WTC11 (cell line): ENCODE data around the gene LAMA5. TPM values are rescaled to one million over a fixed set of nuclear protein-coding genes. Genes with fewer than 3 reads are reported as not detected.
A peak's percentile ranks its signal among the peaks of the same experiment; 100 is the strongest.

Experiments
- ATAC-seq: fragments of 200-7000 bp; cut with Tn5 transposase; 2 replicates; pipeline ENCODE4 v1.10.0; 2021; ENCODE audit warnings: mild to moderate bottlenecking, moderate library complexity
- CTCF ChIA-PET: fragments of 300-600 bp; sonication (Branson Sonifier 250); formaldehyde crosslinking; loops from one replicate; lab custom pipeline; 2021; ENCODE audit warnings: antibody characterized with exemption; lab: Charles Lee
- POLR2A ChIA-PET: fragments of 350-600 bp; sonication (Branson Sonifier 250); formaldehyde crosslinking; loops from one replicate; lab custom pipeline; 2021; ENCODE audit warnings: antibody characterized with exemption; lab: Charles Lee
- DNase-seq: peaks from one replicate; pipeline ENCODE4 v3.0.0; 2021; ENCODE audit warnings: low spot score
- H3K27ac Mint-ChIP-seq: 2 replicates; pipeline ENCODE4 v1.8.0; 2021; ENCODE audit warnings: mixed read lengths
- H3K27me3 Mint-ChIP-seq: 2 replicates; pipeline ENCODE4 v1.8.0; 2021; ENCODE audit warnings: low read depth, mild to moderate bottlenecking, moderate library complexity, mixed read lengths
- H3K36me3 Mint-ChIP-seq: 2 replicates; pipeline ENCODE4 v1.8.0; 2021; ENCODE audit warnings: mixed read lengths
- H3K4me1 Mint-ChIP-seq: 2 replicates; pipeline ENCODE4 v1.8.0; 2022; ENCODE audit warnings: mixed read lengths
- H3K4me3 Mint-ChIP-seq: 2 replicates; pipeline ENCODE4 v1.8.0; 2021; ENCODE audit warnings: mild to moderate bottlenecking, moderate library complexity, mixed read lengths
- H3K9me3 Mint-ChIP-seq: 2 replicates; pipeline ENCODE4 v1.8.0; 2021; ENCODE audit warnings: mixed read lengths
- ELF4 ChIP-seq: sonication (generic); formaldehyde crosslinking; IDR thresholded peaks from 2 replicates; pipeline ENCODE4 v1.8.1; 2022; ENCODE audit warnings: low read depth, mild to moderate bottlenecking, moderate library complexity, missing genetic modification reagents
- ESRRA ChIP-seq: sonication (generic); formaldehyde crosslinking; IDR thresholded peaks from 2 replicates; pipeline ENCODE4 v1.8.1; 2022; ENCODE audit warnings: mild to moderate bottlenecking, missing genetic modification reagents, borderline replicate concordance
- GABPB1 ChIP-seq: sonication (generic); formaldehyde crosslinking; IDR thresholded peaks from 2 replicates; pipeline ENCODE4 v1.8.1; 2023; ENCODE audit warnings: mild to moderate bottlenecking, missing genetic modification reagents
- MAX ChIP-seq: sonication (generic); formaldehyde crosslinking; IDR thresholded peaks from 2 replicates; pipeline ENCODE4 v1.8.0; 2022; ENCODE audit warnings: mild to moderate bottlenecking, missing genetic modification reagents
- MXD4 ChIP-seq: fragments of 250-450 bp; sonication (Bioruptor Pico); IDR thresholded peaks from 2 replicates; pipeline ENCODE4 v1.8.0; 2021; ENCODE audit warnings: mild to moderate bottlenecking, moderate library complexity, borderline replicate concordance
- PREB ChIP-seq: sonication (generic); formaldehyde crosslinking; IDR thresholded peaks from 2 replicates; pipeline ENCODE4 v1.8.1; 2022; ENCODE audit warnings: mild to moderate bottlenecking, missing genetic modification reagents, moderate library complexity, borderline replicate concordance
- TP53 ChIP-seq: sonication (generic); formaldehyde crosslinking; IDR thresholded peaks from 2 replicates; pipeline ENCODE4 v1.8.1; 2023; ENCODE audit warnings: mild to moderate bottlenecking, missing genetic modification reagents
- ZNF232 ChIP-seq: sonication (generic); formaldehyde crosslinking; IDR thresholded peaks from 2 replicates; pipeline ENCODE4 v1.8.0; 2022; ENCODE audit warnings: mild to moderate bottlenecking, missing genetic modification reagents
- ZNF281 ChIP-seq: sonication (generic); formaldehyde crosslinking; IDR thresholded peaks from 2 replicates; pipeline ENCODE4 v1.8.0; 2023; ENCODE audit warnings: mild to moderate bottlenecking, missing genetic modification reagents
- ZNF396 ChIP-seq: fragments of 250-450 bp; sonication (Bioruptor Pico); IDR thresholded peaks from 2 replicates; pipeline ENCODE4 v1.8.0; 2021; ENCODE audit warnings: mild to moderate bottlenecking, moderate library complexity, borderline replicate concordance
- total RNA-seq: library from RNA; stranded (reverse); gene quantifications from 3 replicates; pipeline ENCODE4 v1.2.3, GENCODE V29; 2021
- TF ChIP-seq, protein P1 (sequence below): fragments of 250-450 bp; sonication (Bioruptor Pico); IDR thresholded peaks from 2 replicates; pipeline ENCODE4 v1.9.0; 2021; ENCODE audit warnings: mild to moderate bottlenecking, borderline replicate concordance
- TF ChIP-seq, protein P2 (sequence below): sonication (generic); formaldehyde crosslinking; IDR thresholded peaks from 2 replicates; pipeline ENCODE4 v1.8.1; 2022; ENCODE audit warnings: mild to moderate bottlenecking, moderate library complexity, missing genetic modification reagents
- TF ChIP-seq, protein P3 (sequence below): sonication (generic); formaldehyde crosslinking; IDR thresholded peaks from 2 replicates; pipeline ENCODE4 v1.8.1; 2023; ENCODE audit warnings: mild to moderate bottlenecking, moderate library complexity, missing genetic modification reagents

The LAMA5 gene
- total RNA-seq, 1 experiment from 2014 or later, result 329 TPM

DNA sequence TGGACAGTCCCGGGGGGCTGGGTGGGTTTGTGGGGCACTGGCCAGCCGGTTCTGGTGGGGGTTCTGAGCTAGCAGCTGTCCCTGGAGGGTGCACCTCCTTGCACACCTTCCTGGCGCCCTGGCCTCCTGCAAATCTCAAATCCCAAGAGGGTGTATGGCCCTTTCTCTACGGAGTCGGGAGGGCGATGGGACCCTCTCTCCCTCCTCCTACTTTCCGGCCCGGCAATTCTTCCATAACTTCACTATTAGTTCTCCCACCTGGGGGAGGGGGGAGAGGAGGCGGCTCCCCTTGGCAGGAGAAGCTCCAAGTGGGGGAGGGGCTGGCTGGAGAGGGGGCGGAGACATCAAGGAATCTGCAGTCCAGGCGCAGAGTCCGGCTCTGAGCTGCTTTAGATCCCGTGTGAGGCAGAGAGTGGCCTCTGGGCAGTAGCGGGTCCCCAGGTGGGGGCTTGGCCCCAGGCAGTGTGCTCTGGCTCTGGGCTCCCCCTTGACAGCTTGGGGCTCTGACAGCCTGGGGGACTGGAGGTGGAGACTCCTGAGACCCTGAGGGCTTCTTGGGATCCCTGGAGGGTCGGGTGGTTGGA lies 1.4 kb upstream of the LAMA5 start (continued):
- TF ChIP-seq ZNF281 (CRISPR knock-in tag), result peak; percentile 65; the same call in 1 of the 2 replicates
- TF ChIP-seq ZNF396 (CRISPR knock-in tag), result no peak
- 0 out of 2 replicates have a peak, but pooled peaks have one; percentile 20 for TF ChIP-seq ZNF232 (CRISPR knock-in tag)
- TF ChIP-seq, protein P1, sequence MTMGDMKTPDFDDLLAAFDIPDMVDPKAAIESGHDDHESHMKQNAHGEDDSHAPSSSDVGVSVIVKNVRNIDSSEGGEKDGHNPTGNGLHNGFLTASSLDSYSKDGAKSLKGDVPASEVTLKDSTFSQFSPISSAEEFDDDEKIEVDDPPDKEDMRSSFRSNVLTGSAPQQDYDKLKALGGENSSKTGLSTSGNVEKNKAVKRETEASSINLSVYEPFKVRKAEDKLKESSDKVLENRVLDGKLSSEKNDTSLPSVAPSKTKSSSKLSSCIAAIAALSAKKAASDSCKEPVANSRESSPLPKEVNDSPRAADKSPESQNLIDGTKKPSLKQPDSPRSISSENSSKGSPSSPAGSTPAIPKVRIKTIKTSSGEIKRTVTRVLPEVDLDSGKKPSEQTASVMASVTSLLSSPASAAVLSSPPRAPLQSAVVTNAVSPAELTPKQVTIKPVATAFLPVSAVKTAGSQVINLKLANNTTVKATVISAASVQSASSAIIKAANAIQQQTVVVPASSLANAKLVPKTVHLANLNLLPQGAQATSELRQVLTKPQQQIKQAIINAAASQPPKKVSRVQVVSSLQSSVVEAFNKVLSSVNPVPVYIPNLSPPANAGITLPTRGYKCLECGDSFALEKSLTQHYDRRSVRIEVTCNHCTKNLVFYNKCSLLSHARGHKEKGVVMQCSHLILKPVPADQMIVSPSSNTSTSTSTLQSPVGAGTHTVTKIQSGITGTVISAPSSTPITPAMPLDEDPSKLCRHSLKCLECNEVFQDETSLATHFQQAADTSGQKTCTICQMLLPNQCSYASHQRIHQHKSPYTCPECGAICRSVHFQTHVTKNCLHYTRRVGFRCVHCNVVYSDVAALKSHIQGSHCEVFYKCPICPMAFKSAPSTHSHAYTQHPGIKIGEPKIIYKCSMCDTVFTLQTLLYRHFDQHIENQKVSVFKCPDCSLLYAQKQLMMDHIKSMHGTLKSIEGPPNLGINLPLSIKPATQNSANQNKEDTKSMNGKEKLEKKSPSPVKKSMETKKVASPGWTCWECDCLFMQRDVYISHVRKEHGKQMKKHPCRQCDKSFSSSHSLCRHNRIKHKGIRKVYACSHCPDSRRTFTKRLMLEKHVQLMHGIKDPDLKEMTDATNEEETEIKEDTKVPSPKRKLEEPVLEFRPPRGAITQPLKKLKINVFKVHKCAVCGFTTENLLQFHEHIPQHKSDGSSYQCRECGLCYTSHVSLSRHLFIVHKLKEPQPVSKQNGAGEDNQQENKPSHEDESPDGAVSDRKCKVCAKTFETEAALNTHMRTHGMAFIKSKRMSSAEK, result no peak
- TF ChIP-seq, all 79 proteins: peak for 4

DNA sequence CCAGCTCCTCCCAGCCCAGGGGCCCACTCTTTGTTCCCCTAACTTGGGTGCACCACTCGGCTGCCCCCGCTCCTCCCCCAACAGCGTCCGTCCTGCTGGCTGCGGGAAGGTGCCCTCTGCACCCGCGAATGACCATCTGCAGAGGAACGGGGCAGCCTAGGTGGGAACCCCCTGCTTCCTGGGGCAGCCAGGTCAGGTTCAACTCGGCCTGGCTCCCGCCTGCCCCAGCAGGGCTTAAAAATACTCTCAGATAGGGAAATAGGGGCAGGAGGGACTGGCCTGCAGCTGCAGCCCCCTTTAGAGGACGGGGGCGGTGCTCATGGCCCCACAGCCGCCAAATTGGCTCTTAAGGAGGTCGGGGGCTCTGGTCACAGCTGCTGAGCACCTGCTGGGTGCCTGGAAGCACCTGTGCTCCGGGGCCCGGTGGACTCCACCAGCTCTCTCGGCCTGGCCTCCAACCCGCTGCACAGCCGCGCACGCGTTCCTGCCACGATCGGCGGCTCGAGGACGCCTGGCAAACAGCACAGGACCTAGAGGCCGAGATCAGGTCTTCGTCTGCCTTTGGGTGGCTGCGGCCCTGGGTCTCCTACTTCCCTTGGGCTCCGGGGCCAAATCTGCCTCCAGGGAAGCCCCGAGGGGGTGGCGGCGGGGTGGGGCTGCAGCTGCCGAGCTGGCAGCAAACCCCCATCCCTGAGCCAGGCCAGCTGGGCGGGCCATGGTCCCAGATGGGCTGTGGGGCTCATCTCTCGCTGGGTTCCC lies 700 bp upstream of the LAMA5 start:
- DNase-seq, result peak; percentile 70
- ChIA-PET CTCF (interaction anchor here (0.8 to 9.1 kb wide), 22 partner anchors 9 to 357 kb away, joined by 3 to 137 read pairs (median 5); partner anchors contain the start of genes ADRM1 and RPS21), POLR2A (interaction anchor here (1.0 to 4.8 kb wide), 7 partner anchors 9 to 64 kb away, joined by 3 to 29 read pairs (median 3); partner anchors contain the start of gene RPS21)
- peak overlapping the region; percentile 68 for H3K4me3 Mint-ChIP-seq
- no peaks in the 10 kb centered on the region for H3K27me3 Mint-ChIP-seq
- H3K36me3 Mint-ChIP-seq, result no peaks in the 10 kb centered on the region
- no peaks in the 10 kb centered on the region for H3K9me3 Mint-ChIP-seq
- no peak for ATAC-seq
- H3K27ac Mint-ChIP-seq, result peak overlapping the region; percentile 60
- peaks cover 37% of the 10 kb centered on the region for H3K4me1 Mint-ChIP-seq
- TF ChIP-seq ESRRA (CRISPR knock-in tag), result 0 out of 2 replicates have a peak, but pooled peaks have one; percentile 24
- peak; percentile 73; the same call in 1 of the 2 replicates for TF ChIP-seq MAX (CRISPR knock-in tag)
- TF ChIP-seq PREB (CRISPR knock-in tag), result peak; percentile 87; the same call in 1 of the 2 replicates
- TF ChIP-seq TP53, result no peak
- no peak for TF ChIP-seq ZNF281 (CRISPR knock-in tag)
- peak; percentile 68 for TF ChIP-seq GABPB1 (CRISPR knock-in tag)
- TF ChIP-seq, protein P2, sequence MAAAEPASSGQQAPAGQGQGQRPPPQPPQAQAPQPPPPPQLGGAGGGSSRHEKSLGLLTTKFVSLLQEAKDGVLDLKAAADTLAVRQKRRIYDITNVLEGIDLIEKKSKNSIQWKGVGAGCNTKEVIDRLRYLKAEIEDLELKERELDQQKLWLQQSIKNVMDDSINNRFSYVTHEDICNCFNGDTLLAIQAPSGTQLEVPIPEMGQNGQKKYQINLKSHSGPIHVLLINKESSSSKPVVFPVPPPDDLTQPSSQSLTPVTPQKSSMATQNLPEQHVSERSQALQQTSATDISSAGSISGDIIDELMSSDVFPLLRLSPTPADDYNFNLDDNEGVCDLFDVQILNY (CRISPR knock-in tag), result no peak
- 0 out of 2 replicates have a peak, but pooled peaks have one; percentile 36 for TF ChIP-seq ELF4 (CRISPR knock-in tag)
- TF ChIP-seq MXD4 (CRISPR knock-in tag), result no peak
- TF ChIP-seq, protein P3, sequence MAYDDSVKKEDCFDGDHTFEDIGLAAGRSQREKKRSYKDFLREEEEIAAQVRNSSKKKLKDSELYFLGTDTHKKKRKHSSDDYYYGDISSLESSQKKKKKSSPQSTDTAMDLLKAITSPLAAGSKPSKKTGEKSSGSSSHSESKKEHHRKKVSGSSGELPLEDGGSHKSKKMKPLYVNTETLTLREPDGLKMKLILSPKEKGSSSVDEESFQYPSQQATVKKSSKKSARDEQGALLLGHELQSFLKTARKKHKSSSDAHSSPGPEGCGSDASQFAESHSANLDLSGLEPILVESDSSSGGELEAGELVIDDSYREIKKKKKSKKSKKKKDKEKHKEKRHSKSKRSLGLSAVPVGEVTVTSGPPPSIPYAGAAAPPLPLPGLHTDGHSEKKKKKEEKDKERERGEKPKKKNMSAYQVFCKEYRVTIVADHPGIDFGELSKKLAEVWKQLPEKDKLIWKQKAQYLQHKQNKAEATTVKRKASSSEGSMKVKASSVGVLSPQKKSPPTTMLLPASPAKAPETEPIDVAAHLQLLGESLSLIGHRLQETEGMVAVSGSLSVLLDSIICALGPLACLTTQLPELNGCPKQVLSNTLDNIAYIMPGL, result peak; percentile 68; the same call in 1 of the 2 replicates
